Stimulated activated CD8-positive, alpha-beta memory T cell treated with anti-CD3 and anti-CD28 coated beads, Interleukin-12 subunit alpha, Interleukin-12 subunit beta, amount 100 ng/mL, for 4 hours (primary cell): ENCODE results near the gene ABCC4.
"Not testable (repeated sequence)": the region's sequence is repeated elsewhere in the genome, so short reads cannot be mapped to it uniquely, and the experiment has no call there.

ENCODE experiments used
- DNase-seq: peaks from one replicate; pipeline ENCODE4 v3.0.0-alpha.2; 2020; ENCODE audit warnings: low read depth

The ABCC4 gene

GRCh38 chr13:95195146-95195545 is 106.1 kb downstream of the ABCC4 start:
- no peak for DNase-seq

- DNase-seq, result no peak
Measured at GRCh38 chr13:95193509-95194230, 107.6 kb downstream of the ABCC4 start.

GRCh38 chr13:95192998-95193397 is 108.3 kb downstream of the ABCC4 start:
- no peak for DNase-seq

- DNase-seq, result not testable (repeated sequence)
Measured at GRCh38 chr13:95192564-95192945, 108.7 kb downstream of the ABCC4 start.

GRCh38 chr13:95191821-95192563 is 109.3 kb downstream of the ABCC4 start:
- DNase-seq, result peak; percentile 28

- DNase-seq, result no peak
Measured at GRCh38 chr13:95188128-95188527, 113.1 kb downstream of the ABCC4 start.

GRCh38 chr13:95185851-95186250 is 115.4 kb downstream of the ABCC4 start:
- DNase-seq, result peak; percentile 7

GRCh38 chr13:95185311-95185710 is 115.9 kb downstream of the ABCC4 start:
- DNase-seq, result no peak

- DNase-seq, result no peak
Measured at GRCh38 chr13:95184317-95184716, 116.9 kb downstream of the ABCC4 start.

GRCh38 chr13:95182570-95183265 is 118.5 kb downstream of the ABCC4 start:
- DNase-seq, result no peak

GRCh38 chr13:95181586-95181985 is 119.7 kb downstream of the ABCC4 start:
- no peak for DNase-seq

GRCh38 chr13:95180513-95181245 is 120.6 kb downstream of the ABCC4 start:
- DNase-seq, result no peak

GRCh38 chr13:95176611-95177259 is 124.5 kb downstream of the ABCC4 start:
- no peak for DNase-seq

- DNase-seq, result no peak
Measured at GRCh38 chr13:95174517-95174916, 126.7 kb downstream of the ABCC4 start.

GRCh38 chr13:95168191-95168590 is 133.1 kb downstream of the ABCC4 start:
- no peak for DNase-seq

GRCh38 chr13:95167003-95167402 is 134.2 kb downstream of the ABCC4 start:
- DNase-seq, result not testable (repeated sequence)

- no peak for DNase-seq
Measured at GRCh38 chr13:95164830-95165229, 136.4 kb downstream of the ABCC4 start.

- DNase-seq, result no peak
Measured at GRCh38 chr13:95160112-95160906, 140.9 kb downstream of the ABCC4 start.

- no peak for DNase-seq
Measured at GRCh38 chr13:95159458-95159857, 141.8 kb downstream of the ABCC4 start.

- no peak for DNase-seq
Measured at GRCh38 chr13:95156208-95156607, 145.0 kb downstream of the ABCC4 start.

GRCh38 chr13:95155504-95155903 is 145.7 kb downstream of the ABCC4 start:
- no peak for DNase-seq
